Measurements from ENCODE around the gene KRT35. TPM values are rescaled to one million over a fixed set of nuclear protein-coding genes. Genes with fewer than 3 reads are reported as not detected.

KRT35 gene
- total RNA-seq, 4 donors from 2014 or later = not detected

- no peaks in the 10 kb centered on the region for H3K36me3 ChIP-seq
- TF ChIP-seq CTCF (IDR thresholded peaks at IDR 0.05) (no peak), EP300 (IDR thresholded peaks at IDR 0.05) (peak in 1 of 2 donors; percentile 73)
Measured at GRCh38 chr17:41492351-41492750, 11.4 kb upstream of the KRT35 start.

GRCh38 chr17:41491476-41491875, 10.5 kb upstream of the KRT35 start:
- no peaks in the 10 kb centered on the region for H3K9me3 ChIP-seq
- H3K27me3 ChIP-seq = no peaks in the 10 kb centered on the region
- peaks cover 0 to 23% (median 7%) of the 10 kb centered on the region in 4 donors for H3K4me1 ChIP-seq
- WGBS, 2 donors = 94 to 100% methylated on average over 2 of the region's 2 CpGs
- DNase-seq (ENCODE audit: low spot score in 2 of 2) = no peak
- H3K36me3 ChIP-seq = no peaks in the 10 kb centered on the region
- TF ChIP-seq CTCF (IDR thresholded peaks at IDR 0.05) = no peak
- TF ChIP-seq POLR2A (IDR thresholded peaks at IDR 0.05) = no peak
- TF ChIP-seq EP300 (IDR thresholded peaks at IDR 0.05) = no peak
- peak overlapping the region in 1 of 4 donors; percentile 73 for H3K27ac ChIP-seq
- H3K4me3 ChIP-seq = no peak overlapping the region

More at GRCh38 chr17:41492351-41492750, 11.4 kb upstream of the KRT35 start:
- no peak overlapping the region for H3K4me3 ChIP-seq
- H3K27ac ChIP-seq = peak overlapping the region in 2 of 4 donors; percentile 30 to 73
- 13 to 19% methylated on average over 6 of the region's 6 CpGs for WGBS, 2 donors
- no peaks in the 10 kb centered on the region for H3K27me3 ChIP-seq
- peak in 1 of 2 donors; percentile 77 for DNase-seq (ENCODE audit: low spot score in 2 of 2)
- H3K4me1 ChIP-seq = peaks cover 0 to 29% (median 7%) of the 10 kb centered on the region in 4 donors
- H3K9me3 ChIP-seq = no peaks in the 10 kb centered on the region

- WGBS, 2 donors = 76 to 82% methylated on average over 10 of the region's 10 CpGs
- H3K4me3 ChIP-seq = no peak overlapping the region
- no peaks in the 10 kb centered on the region for H3K36me3 ChIP-seq
- DNase-seq (ENCODE audit: low spot score in 2 of 2) = no peak
- no peak overlapping the region for H3K27ac ChIP-seq
- no peaks in the 10 kb centered on the region for H3K9me3 ChIP-seq
- no peaks in the 10 kb centered on the region for H3K27me3 ChIP-seq
- H3K4me1 ChIP-seq = peaks cover 0 to 23% (median 7%) of the 10 kb centered on the region in 4 donors
- no peak for TF ChIP-seq EP300 (IDR thresholded peaks at IDR 0.05)
- no peak for TF ChIP-seq POLR2A (IDR thresholded peaks at IDR 0.05)
- no peak for TF ChIP-seq CTCF (IDR thresholded peaks at IDR 0.05)
Measured at GRCh38 chr17:41490000-41490990, 9.3 kb upstream of the KRT35 start.

- no peak within 1 kb of the TSS for H3K4me3 ChIP-seq
- no peak within 1 kb of the TSS for H3K27ac ChIP-seq
- H3K9me3 ChIP-seq = no peaks in the 10 kb centered on the region
- TF ChIP-seq EP300 (IDR thresholded peaks at IDR 0.05) (no peak), CTCF (IDR thresholded peaks at IDR 0.05) (no peak), POLR2A (IDR thresholded peaks at IDR 0.05) (no peak)
- H3K4me1 ChIP-seq = peaks cover 0 to 23% (median 7%) of the 10 kb centered on the region in 4 donors
- no peaks in the 10 kb centered on the region for H3K27me3 ChIP-seq
- no peaks in the 10 kb centered on the region for H3K36me3 ChIP-seq
- no peak for DNase-seq (ENCODE audit: low spot score in 2 of 2)
- WGBS, 2 donors = 93 to 95% methylated on average over 6 to 12 of the region's 12 CpGs
Measured at GRCh38 chr17:41489531-41489930, 8.6 kb upstream of the KRT35 start, which contains the start of gene KRT36. Gene KRT36 (minus strand): TSS chr17:41489910. CDS start chr17:41489864, 46 bp downstream.
